NCI-H1105 treated with DMSO at 0.1 percent for 48 hours (cell line): ENCODE results near the gene SCFD2.
A peak's percentile ranks its signal among the peaks of the same experiment; 100 is the strongest.

Source experiments
- DNase-seq: peaks from one replicate; lab custom pipeline; 2025; lab: John Stamatoyannopoulos, UW

The SCFD2 gene

GRCh38 chr4:52925531-52925968, 440.3 kb downstream of the SCFD2 start:
- no peak for DNase-seq

DNA sequence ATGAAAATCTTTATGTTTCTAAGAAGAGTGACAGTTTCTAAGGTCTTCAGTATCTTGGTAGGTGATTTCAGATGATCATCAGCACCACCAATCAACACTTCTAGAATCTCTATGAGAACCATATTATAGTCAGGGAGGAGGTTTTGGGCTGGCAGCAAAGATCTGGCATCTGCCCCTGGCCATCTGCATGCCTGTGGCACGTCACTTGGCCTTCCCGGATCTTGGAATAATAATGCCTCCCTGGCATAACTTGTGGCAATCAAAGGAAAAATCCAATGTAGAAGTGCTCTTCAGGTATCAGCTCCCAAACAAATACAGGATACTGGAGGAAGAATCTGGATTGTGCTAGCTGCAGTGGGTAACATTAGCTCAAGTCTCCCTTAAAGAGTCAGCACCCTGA, 446.4 kb downstream of the SCFD2 start:
- no peak for DNase-seq

DNA sequence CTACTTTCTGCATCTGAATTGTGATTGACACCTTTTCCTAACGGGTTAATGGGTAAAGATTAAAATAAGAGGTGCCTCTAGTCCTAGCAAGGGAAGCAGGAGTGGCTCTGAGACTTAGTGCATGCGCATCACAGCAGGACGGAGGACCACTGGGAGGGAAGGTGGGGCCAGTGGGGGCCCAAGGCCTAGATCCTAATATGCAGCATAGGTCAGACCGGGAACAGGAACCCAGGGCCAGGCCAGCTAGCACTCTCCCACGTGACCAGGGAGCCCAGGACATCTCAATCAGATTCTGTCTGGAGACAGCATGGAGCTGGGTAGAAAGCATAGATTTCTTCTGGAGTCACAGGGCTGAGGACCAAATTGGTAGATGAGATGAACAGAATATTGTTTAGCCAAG, 448.0 kb downstream of the SCFD2 start:
- DNase-seq = no peak

DNA sequence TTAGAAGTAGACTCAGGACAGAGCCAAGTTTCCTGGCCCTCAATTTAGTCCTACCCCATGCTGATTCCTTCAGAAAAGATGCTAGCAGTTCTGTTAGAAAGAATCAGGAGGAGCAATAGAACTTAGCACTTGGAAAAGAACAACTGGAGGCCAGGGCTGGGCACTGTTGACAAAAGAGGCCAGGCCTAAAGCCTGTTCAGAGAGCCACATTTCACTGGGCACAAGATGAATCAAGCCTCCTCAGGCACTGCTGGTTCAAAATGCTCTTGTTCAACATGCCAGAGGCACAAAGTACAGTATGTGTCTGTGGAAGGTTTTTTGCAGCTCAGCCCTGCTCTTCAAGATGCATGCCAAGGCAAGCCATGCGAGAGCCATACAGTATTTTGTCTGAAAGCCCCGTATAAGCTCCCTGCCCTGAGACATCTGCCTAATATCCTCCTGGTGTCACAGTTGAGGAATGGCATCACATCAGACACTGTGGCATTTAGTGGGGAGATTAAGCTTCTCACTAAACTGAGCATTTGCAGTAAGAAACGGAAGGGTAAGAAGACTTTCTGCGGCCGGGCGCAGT, 450.0 kb downstream of the SCFD2 start:
- DNase-seq = no peak

DNA sequence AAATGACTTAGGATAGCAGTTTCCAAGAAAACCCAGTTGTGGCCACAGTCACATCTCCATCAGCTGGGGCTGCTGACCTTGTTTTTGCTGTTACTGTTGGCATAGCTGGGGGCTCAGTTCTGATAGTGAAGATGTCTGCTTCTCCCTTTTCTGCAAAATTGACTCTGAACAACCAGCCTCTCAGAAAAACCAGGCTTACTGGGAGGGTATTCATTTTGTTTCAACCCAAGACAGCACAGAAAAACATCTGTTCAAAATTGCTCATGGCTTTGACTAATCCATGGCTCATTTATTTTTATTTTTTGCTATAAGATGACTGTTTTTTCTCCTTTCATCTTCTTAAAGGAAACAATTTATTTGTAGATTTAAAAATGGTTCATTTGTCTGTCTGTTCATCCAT, 450.7 kb downstream of the SCFD2 start:
- DNase-seq = no peak

GRCh38 chr4:52914051-52914605, 451.7 kb downstream of the SCFD2 start:
- no peak for DNase-seq

GRCh38 chr4:52912608-52913007, 453.3 kb downstream of the SCFD2 start:
- no peak for DNase-seq

DNA sequence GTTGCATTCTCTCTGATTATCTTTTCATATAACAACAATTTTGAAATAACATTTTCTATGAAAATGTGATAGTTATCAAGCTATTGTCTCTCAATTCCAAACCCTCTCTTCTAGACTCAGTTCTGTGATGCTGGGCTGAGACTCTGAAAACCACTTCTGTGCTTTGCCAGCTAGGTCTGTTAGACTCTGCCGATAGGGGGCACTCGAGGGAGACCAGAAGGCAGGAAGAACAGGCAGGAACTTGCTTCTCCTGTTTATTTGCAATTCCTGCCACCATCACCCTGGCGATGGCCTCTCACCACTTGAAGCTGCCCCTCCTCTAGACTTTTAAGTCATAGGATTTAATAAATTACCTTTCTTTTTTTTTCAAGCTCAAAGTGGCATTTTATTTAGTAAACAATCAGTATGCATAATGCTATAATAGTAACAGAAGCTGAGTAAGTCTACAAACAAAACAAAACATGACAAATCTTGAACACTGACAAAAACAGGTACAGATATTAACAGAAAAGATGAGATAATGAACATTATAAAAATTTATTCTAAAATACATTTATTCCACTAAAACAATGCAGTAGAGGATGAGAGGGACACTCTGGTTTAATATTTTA, 454.1 kb downstream of the SCFD2 start:
- DNase-seq = peak; percentile 51

DNA sequence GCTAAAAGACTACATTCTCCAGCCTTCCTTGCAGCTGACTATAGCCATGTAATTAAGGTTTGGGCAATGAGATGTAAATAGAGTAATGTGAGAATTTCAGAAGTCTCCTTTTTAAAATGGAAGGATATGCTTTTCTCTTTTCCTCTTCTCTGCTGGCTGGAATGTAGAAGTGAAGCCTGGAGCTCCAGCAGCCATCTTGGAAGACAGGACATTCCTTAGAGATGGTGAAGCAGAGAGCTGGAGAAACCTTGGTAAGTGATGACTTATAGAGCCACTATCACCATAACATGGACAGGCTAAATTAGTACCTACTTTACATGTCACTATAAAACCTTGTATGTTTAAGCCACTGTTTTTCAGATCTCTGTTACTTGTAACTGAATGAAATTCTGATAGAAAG, 455.7 kb downstream of the SCFD2 start:
- DNase-seq = no peak

DNA sequence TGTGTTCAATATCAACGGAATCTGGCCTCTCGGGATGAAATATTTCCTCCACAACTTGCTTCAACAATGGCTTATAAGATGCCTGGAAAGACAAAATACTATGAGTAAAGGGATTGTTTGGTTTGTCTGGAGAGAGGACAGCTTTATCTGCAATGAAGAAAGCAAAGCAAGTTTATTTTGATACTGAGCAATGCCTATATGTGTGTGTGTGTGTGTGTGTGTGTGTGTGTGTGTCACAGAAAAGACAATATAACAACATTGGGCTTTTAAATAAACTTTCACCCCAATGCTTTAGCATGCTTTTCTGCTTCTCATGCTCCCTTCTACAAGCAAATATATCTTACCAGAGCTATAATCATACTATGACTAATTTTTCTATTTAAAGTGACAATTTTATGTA, 458.4 kb downstream of the SCFD2 start:
- DNase-seq = no peak

- DNase-seq = no peak
These were observed 461.4 kb downstream of the SCFD2 start for GRCh38 chr4:52904421-52904820.

GRCh38 chr4:52903273-52903672, 462.6 kb downstream of the SCFD2 start:
- DNase-seq = no peak

DNA sequence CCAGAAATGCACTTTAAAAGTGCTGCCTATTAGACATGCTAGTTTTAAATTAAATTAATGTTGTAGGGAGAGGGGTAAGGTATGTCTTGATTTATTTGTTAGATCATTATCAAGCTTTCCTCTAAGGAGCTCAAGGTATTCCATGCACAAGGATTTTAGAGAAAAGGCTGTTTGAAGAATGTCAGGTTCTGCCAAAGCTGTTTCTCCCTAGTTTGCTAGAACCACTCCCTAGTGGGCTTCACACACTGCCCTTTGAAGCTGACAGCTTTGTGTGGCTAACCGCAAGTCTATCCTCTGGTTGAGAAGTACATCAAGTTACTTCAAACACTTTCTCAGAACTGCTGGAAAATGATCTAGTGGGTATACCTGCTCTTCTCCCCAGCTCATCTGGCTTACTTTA, 471.4 kb downstream of the SCFD2 start:
- DNase-seq = no peak

- DNase-seq = no peak
These were observed 473.0 kb downstream of the SCFD2 start for GRCh38 chr4:52892880-52893279.

DNA sequence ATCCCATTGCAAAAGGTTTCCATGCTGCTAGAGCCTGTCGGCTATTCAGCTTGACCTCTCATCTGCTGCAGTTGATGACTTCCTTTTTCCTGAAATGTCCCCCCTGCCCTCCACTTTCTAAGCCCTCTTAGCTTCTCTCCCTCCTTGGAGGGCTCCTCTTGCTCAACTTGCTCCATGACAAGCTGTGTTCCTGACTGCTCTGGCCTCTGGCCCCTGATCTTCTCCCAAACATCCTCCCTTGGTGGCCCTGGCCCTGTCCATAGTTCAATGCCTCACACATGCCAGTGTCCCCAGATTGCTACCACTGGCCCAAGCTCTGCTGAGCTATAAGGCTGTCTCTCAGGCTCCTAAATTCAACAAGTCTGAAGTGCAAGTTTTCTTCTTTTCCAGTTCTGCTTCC, 474.1 kb downstream of the SCFD2 start:
- no peak for DNase-seq

- DNase-seq = no peak
These were observed 475.4 kb downstream of the SCFD2 start for GRCh38 chr4:52890521-52890791.

- DNase-seq = no peak
These were observed 475.9 kb downstream of the SCFD2 start for GRCh38 chr4:52889778-52890520.

DNA sequence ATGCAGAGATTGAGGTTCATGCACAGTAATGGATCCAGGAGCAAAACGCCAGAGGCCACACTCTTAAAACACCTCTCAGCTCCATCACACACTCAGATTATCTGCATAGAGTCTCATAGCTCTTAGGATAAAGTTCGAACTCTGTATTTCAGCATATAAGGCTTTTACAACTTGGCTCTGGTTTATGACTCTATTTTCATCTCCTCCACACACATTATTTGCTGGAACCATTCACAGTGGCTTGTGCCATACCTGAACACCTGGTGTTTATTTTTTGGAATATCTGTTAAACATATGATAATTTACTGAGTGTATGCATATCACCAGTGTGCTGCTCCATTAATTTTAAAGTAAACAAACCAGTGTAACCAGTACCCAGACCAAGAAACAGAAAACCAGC, 476.5 kb downstream of the SCFD2 start:
- no peak for DNase-seq

GRCh38 chr4:52884994-52885393, 480.9 kb downstream of the SCFD2 start:
- DNase-seq = no peak

GRCh38 chr4:52883707-52884669, 481.9 kb downstream of the SCFD2 start:
- no peak for DNase-seq

GRCh38 chr4:52883183-52883621, 482.7 kb downstream of the SCFD2 start:
- no peak for DNase-seq

DNA sequence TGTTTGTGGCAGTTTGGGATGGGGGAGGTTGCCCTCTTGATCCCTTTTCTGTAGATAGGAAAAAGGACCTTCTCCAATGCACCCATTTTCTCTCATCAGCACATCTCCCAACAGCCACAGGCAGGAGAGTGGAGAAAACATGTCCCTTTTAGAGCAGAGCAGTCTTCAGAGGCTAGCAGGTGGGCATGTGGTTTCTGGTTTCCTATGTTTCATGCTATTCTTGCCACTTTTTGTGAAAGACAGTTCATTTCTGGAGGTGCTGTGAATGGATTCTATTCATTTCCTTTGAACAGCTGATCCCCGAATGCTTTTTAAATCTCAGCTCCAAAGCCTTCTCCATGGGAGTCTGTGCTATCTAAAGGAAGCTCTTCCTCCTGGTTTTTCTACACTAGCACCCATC, 484.9 kb downstream of the SCFD2 start:
- DNase-seq = no peak
